Stomach (tissue), 4 donors: Measurements from ENCODE around the gene SPATA31A7.
"Not testable (repeated sequence)": the region's sequence is repeated elsewhere in the genome, so short reads cannot be mapped to it uniquely, and the experiment has no call there.

Source experiments
- EP300 ChIP-seq: sonication (generic); formaldehyde crosslinking; IDR thresholded peaks from one replicate; pipeline ENCODE4 v1.6.1; 2017; ENCODE audit warnings: antibody characterized with exemption
- POLR2A ChIP-seq, 4 donors: fragments of 450-650 bp; IDR thresholded peaks; one replicate each; pipeline ENCODE4 v1.6.1; 2016; ENCODE audit warnings: antibody characterized with exemption in 4 of 4, control low read depth in 2 of 4, mild to moderate bottlenecking in 1 of 4, moderate library complexity in 1 of 4
- POLR2AphosphoS5 ChIP-seq, 3 donors: sonication (generic); formaldehyde crosslinking; IDR thresholded peaks; one replicate each; pipeline ENCODE4 v1.6.1; 2016; ENCODE audit warnings: antibody characterized with exemption in 3 of 3
- TF ChIP-seq, protein P1 (sequence below), 7 experiments: fragments of 450-650 bp in 4 of 7; fragments of 200-600 bp in 3 of 7; sonication (generic) in 3 of 7; IDR thresholded peaks; one replicate each; pipeline ENCODE4 v1.5.1; 2016 to 2019; ENCODE audit warnings: antibody characterized with exemption in 7 of 7, control low read depth in 2 of 7, mild to moderate bottlenecking in 1 of 7

DNA sequence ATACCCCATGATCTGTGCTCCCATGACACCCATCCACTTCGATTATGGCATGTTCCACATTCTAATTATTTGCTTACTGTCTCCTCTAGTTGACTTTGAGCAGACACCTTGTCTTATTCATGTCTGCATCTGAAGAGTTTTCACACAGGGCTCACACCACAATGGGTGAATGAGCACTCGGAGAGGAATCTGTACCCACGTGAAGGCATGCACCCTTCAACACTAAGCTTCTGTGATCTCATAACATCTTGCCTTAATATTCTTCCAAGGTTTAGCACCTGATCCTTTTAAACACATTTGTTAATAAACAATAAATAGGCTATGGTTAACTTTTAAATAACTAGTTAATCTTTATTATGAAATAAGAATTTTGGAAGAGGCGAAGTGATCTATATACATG is 36.6 kb downstream of the SPATA31A7 start:
- TF ChIP-seq POLR2AphosphoS5 (IDR thresholded peaks at IDR 0.05); POLR2A (IDR thresholded peaks at IDR 0.05); EP300: not testable (repeated sequence)
- TF ChIP-seq, protein P1, sequence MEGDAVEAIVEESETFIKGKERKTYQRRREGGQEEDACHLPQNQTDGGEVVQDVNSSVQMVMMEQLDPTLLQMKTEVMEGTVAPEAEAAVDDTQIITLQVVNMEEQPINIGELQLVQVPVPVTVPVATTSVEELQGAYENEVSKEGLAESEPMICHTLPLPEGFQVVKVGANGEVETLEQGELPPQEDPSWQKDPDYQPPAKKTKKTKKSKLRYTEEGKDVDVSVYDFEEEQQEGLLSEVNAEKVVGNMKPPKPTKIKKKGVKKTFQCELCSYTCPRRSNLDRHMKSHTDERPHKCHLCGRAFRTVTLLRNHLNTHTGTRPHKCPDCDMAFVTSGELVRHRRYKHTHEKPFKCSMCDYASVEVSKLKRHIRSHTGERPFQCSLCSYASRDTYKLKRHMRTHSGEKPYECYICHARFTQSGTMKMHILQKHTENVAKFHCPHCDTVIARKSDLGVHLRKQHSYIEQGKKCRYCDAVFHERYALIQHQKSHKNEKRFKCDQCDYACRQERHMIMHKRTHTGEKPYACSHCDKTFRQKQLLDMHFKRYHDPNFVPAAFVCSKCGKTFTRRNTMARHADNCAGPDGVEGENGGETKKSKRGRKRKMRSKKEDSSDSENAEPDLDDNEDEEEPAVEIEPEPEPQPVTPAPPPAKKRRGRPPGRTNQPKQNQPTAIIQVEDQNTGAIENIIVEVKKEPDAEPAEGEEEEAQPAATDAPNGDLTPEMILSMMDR (IDR thresholded peaks at IDR 0.05), result not testable (repeated sequence)
